ENCODE data around the gene APLP2. TPM values are rescaled to one million over a fixed set of nuclear protein-coding genes. Genes with fewer than 3 reads are reported as not detected.
A peak's percentile ranks its signal among the peaks of the same experiment; 100 is the strongest.

The APLP2 gene
- total and polyA plus RNA-seq, 10 donors, result 47.4 to 248 (median 181) TPM

GRCh38 chr11:130144141-130144540 is 74.4 kb downstream of the APLP2 start:
- TF ChIP-seq POLR2A (IDR thresholded peaks at IDR 0.05), result no peak
- peaks cover 0 to 64% (median 45%) of the 10 kb centered on the region in 6 donors for H3K36me3 ChIP-seq
- H3K4me3 ChIP-seq, result no peak overlapping the region
- intact Hi-C loops (cut with DNase I; ENCODE audit: low total_unique reads), result no loop called here
- DNase-seq, result no peak
- H3K27me3 ChIP-seq (replicated peaks in 1 of 7), result no peaks in the 10 kb centered on the region
- H3K9me3 ChIP-seq, result no peaks in the 10 kb centered on the region
- peaks cover 6 to 45% (median 29%) of the 10 kb centered on the region in 6 donors for H3K4me1 ChIP-seq
- peak overlapping the region in 1 of 8 donors; percentile 84 for H3K27ac ChIP-seq
- WGBS, 5 donors, result 79 to 87% (median 84%) methylated on average over 10 of the region's 10 CpGs

GRCh38 chr11:130144861-130145281 is 75.2 kb downstream of the APLP2 start:
- TF ChIP-seq POLR2AphosphoS5 (IDR thresholded peaks at IDR 0.05), result no peak
- TF ChIP-seq POLR2A (IDR thresholded peaks at IDR 0.05), result no peak
- TF ChIP-seq CTCF (IDR thresholded peaks at IDR 0.05 in 8 of 11, conservative IDR thresholded peaks at IDR 0.05 in 3 of 11), result no peak
- no peak overlapping the region for H3K4me3 ChIP-seq
- no peak for DNase-seq
- H3K27me3 ChIP-seq (replicated peaks in 1 of 7), result no peaks in the 10 kb centered on the region
- WGBS, 5 donors, result 92 to 98% (median 94%) methylated on average over 7 of the region's 7 CpGs
- no peaks in the 10 kb centered on the region for H3K9me3 ChIP-seq
- peaks cover 6 to 45% (median 29%) of the 10 kb centered on the region in 6 donors for H3K4me1 ChIP-seq
- H3K27ac ChIP-seq, result peak overlapping the region in 3 of 8 donors; percentile 77 to 89 (median 84)
- peaks cover 0 to 57% (median 45%) of the 10 kb centered on the region in 6 donors for H3K36me3 ChIP-seq
- intact Hi-C loops (cut with DNase I; ENCODE audit: low total_unique reads), result no loop called here

GRCh38 chr11:130145311-130145812 is 75.7 kb downstream of the APLP2 start:
- Histone ChIP-seq H3K27ac (peak overlapping the region in 4 of 8 donors; percentile 71 to 89 (median 80)), H3K4me1 (peaks cover 6 to 45% (median 29%) of the 10 kb centered on the region in 6 donors), H3K27me3 (replicated peaks in 1 of 7) (no peaks in the 10 kb centered on the region), H3K36me3 (peaks cover 0 to 52% (median 43%) of the 10 kb centered on the region in 6 donors), H3K4me3 (no peak overlapping the region), H3K9me3 (no peaks in the 10 kb centered on the region)
- no peak for DNase-seq
- WGBS, 5 donors, result 96 to 99% (median 98%) methylated on average over 3 of the region's 3 CpGs
- intact Hi-C loops (cut with DNase I; ENCODE audit: low total_unique reads), result no loop called here
- TF ChIP-seq POLR2A (IDR thresholded peaks at IDR 0.05) (no peak), POLR2AphosphoS5 (IDR thresholded peaks at IDR 0.05) (no peak), CTCF (IDR thresholded peaks at IDR 0.05 in 8 of 11, conservative IDR thresholded peaks at IDR 0.05 in 3 of 11) (no peak)

GRCh38 chr11:130145975-130146776 is 76.5 kb downstream of the APLP2 start:
- WGBS, 5 donors, result 77 to 82% (median 81%) methylated on average over 15 of the region's 15 CpGs
- DNase-seq, result no peak
- no peaks in the 10 kb centered on the region for H3K27me3 ChIP-seq (replicated peaks in 1 of 7)
- H3K4me3 ChIP-seq, result peak overlapping the region in 1 of 8 donors; percentile 17
- peaks cover 6 to 45% (median 29%) of the 10 kb centered on the region in 6 donors for H3K4me1 ChIP-seq
- intact Hi-C loops (cut with DNase I; ENCODE audit: low total_unique reads), result no loop called here
- H3K9me3 ChIP-seq, result no peaks in the 10 kb centered on the region
- H3K27ac ChIP-seq, result peak overlapping the region; percentile 44 to 89 (median 76)
- TF ChIP-seq POLR2A (IDR thresholded peaks at IDR 0.05) (no peak), CTCF (IDR thresholded peaks at IDR 0.05 in 8 of 11, conservative IDR thresholded peaks at IDR 0.05 in 3 of 11) (no peak), POLR2AphosphoS5 (IDR thresholded peaks at IDR 0.05) (peak in 1 of 3 donors; percentile 16)
- H3K36me3 ChIP-seq, result peaks cover 0 to 44% (median 37%) of the 10 kb centered on the region in 6 donors
